K562 (cell line): ENCODE measurements around the gene POPDC2. TPM values are rescaled to one million over a fixed set of nuclear protein-coding genes. Genes with fewer than 3 reads are reported as not detected.

Experiments
- AFF1 ChIP-seq, 2 experiments: fragments of 450-650 bp; IDR thresholded peaks; 2 replicates each; pipeline ENCODE4 v1.6.1; 2018; ENCODE audit warnings: mild to moderate bottlenecking in 2 of 2, low read depth in 1 of 2; ENCODE audit not compliant: partially characterized antibody in 2 of 2
- EP300 ChIP-seq: IDR thresholded peaks from 2 replicates; pipeline ENCODE4 v1.6.1; 2012; ENCODE audit warnings: low read length, improper control_type of control experiment
- ERF ChIP-seq: fragments of 450-650 bp; formaldehyde crosslinking; IDR thresholded peaks from 2 replicates; pipeline ENCODE4 v1.4.0; 2020; ENCODE audit warnings: mild to moderate bottlenecking, mixed read lengths
- HCFC1 ChIP-seq: IDR thresholded peaks from 2 replicates; pipeline ENCODE4 v1.6.1; 2012; ENCODE audit warnings: low read depth, low read length, improper control_type of control experiment
- HDGF ChIP-seq: fragments of 450-650 bp; IDR thresholded peaks from 2 replicates; pipeline ENCODE4 v1.6.1; 2016
- KLF13 ChIP-seq: fragments of 450-650 bp; IDR thresholded peaks from 2 replicates; pipeline ENCODE4 v1.6.1; 2016; ENCODE audit warnings: missing genetic modification characterization, low read depth, mild to moderate bottlenecking, missing compliant biosample characterization, moderate library complexity, borderline replicate concordance
- MAFG ChIP-seq: fragments of 450-650 bp; conservative IDR thresholded peaks from 2 replicates; pipeline ENCODE4 v1.6.1; 2016; ENCODE audit warnings: missing genetic modification characterization, missing compliant biosample characterization
- MCM2 ChIP-seq: fragments of 450-650 bp; IDR thresholded peaks from 2 replicates; pipeline ENCODE4 v1.6.1; 2017; ENCODE audit warnings: low read depth, mild to moderate bottlenecking
- MNT ChIP-seq, 2 experiments: fragments of 450-650 bp; conservative IDR thresholded peaks; 2 replicates each; pipeline ENCODE4 v1.6.1; 2017; ENCODE audit warnings: mild to moderate bottlenecking in 2 of 2, moderate library complexity in 2 of 2
- RBM14 ChIP-seq: fragments of 200-400 bp; formaldehyde crosslinking; IDR thresholded peaks from 2 replicates; pipeline ENCODE4 v1.6.1; 2018; ENCODE audit warnings: low read depth, mild to moderate bottlenecking, low read length, moderate library complexity, borderline replicate concordance; ENCODE audit not compliant: insufficient read depth
- RBM17 ChIP-seq: fragments of 200-400 bp; formaldehyde crosslinking; IDR thresholded peaks from 2 replicates; pipeline ENCODE4 v1.6.1; 2017; ENCODE audit warnings: low read depth, mild to moderate bottlenecking, low read length, borderline replicate concordance
- STAT5A ChIP-seq: IDR thresholded peaks from 2 replicates; pipeline ENCODE4 v1.6.1; 2012; ENCODE audit warnings: low read length, inconsistent platforms, borderline replicate concordance
- TCF7 ChIP-seq: sonication (generic); IDR thresholded peaks from 2 replicates; pipeline ENCODE4 v1.6.1; 2016; ENCODE audit warnings: antibody characterized with exemption, borderline replicate concordance
- TFAP4 ChIP-seq: sonication (generic); formaldehyde crosslinking; IDR thresholded peaks from 2 replicates; pipeline ENCODE4 v1.8.0; 2022; ENCODE audit warnings: missing genetic modification reagents, mild to moderate bottlenecking, moderate library complexity, borderline replicate concordance
- ZNF24 ChIP-seq: fragments of 450-650 bp; IDR thresholded peaks from 2 replicates; pipeline ENCODE4 v1.6.1; 2016
- ZNF584 ChIP-seq: fragments of 200-800 bp; sonication (Bioruptor generic); IDR thresholded peaks from 2 replicates; pipeline ENCODE4 v1.6.1; 2016; ENCODE audit warnings: low read depth, mild to moderate bottlenecking, missing genetic modification characterization, missing compliant biosample characterization
- ZNF766 ChIP-seq: fragments of 200-800 bp; sonication (Bioruptor generic); conservative IDR thresholded peaks from 2 replicates; pipeline ENCODE4 v1.6.1; 2016; ENCODE audit warnings: missing genetic modification characterization, missing compliant biosample characterization
- polyA plus RNA-seq, 8 experiments: library from polyadenylated mRNA; depleted of rRNA in 4 of 8; stranded (reverse) in 5 of 8; unstranded in 3 of 8; fragments of >200 nt; fragmentation: Nextera tagmentation in 2 of 8; fragmentation: Illumina TruSeq in 1 of 8; extraction: Ambion mirVana in 2 of 8; extraction: Trizol in 1 of 8; gene quantifications; 2 replicates each; pipeline versions ENCODE4 v1.2.1 to v1.2.3, GENCODE V29; 2011 to 2014; ENCODE audit warnings: inconsistent platforms in 1 of 8, missing spikeins in 1 of 8
- total RNA-seq, 7 experiments: library from RNA; depleted of rRNA in 6 of 7; stranded (reverse); fragments of >200 nt in 6 of 7; fragmentation: Illumina TruSeq in 2 of 7; extraction: Trizol in 2 of 7; gene quantifications; 2 replicates each; pipeline versions ENCODE4 v1.2.1 to v1.2.3, GENCODE V29; 2011 to 2021; ENCODE audit warnings: low replicate concordance in 1 of 7
- TF ChIP-seq, protein P1 (sequence below): fragments of 450-650 bp; formaldehyde crosslinking; IDR thresholded peaks from 2 replicates; pipeline ENCODE4 v1.4.0; 2020; ENCODE audit warnings: mild to moderate bottlenecking
- TF ChIP-seq, protein P2 (sequence below): IDR thresholded peaks from 2 replicates; pipeline ENCODE4 v1.6.1; 2016; ENCODE audit warnings: missing genetic modification characterization, missing compliant biosample characterization

POPDC2 gene
- total and polyA plus RNA-seq, 9 of the 15 experiments (the other 6 are each of a cell fraction or from before 2014, with no cell fraction given): 0.08 to 0.32 (median 0.13) TPM; not detected in 4

GRCh38 chr3:119630128-119630879 is 30.1 kb downstream of the POPDC2 start (continued):
- no peak for TF ChIP-seq AFF1 (IDR thresholded peaks at IDR 0.05; ENCODE audit: low read depth in 1 of 2, partially characterized antibody in 2 of 2)
- TF ChIP-seq, protein P1, sequence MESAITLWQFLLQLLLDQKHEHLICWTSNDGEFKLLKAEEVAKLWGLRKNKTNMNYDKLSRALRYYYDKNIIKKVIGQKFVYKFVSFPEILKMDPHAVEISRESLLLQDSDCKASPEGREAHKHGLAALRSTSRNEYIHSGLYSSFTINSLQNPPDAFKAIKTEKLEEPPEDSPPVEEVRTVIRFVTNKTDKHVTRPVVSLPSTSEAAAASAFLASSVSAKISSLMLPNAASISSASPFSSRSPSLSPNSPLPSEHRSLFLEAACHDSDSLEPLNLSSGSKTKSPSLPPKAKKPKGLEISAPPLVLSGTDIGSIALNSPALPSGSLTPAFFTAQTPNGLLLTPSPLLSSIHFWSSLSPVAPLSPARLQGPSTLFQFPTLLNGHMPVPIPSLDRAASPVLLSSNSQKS (CRISPR knock-in tag): no peak
- TF ChIP-seq ZNF24: no peak
- TF ChIP-seq STAT5A: no peak
- 0 out of 2 replicates have a peak, but pooled peaks have one; percentile 26 for TF ChIP-seq ZNF584 (CRISPR knock-in tag)
- TF ChIP-seq, protein P2, sequence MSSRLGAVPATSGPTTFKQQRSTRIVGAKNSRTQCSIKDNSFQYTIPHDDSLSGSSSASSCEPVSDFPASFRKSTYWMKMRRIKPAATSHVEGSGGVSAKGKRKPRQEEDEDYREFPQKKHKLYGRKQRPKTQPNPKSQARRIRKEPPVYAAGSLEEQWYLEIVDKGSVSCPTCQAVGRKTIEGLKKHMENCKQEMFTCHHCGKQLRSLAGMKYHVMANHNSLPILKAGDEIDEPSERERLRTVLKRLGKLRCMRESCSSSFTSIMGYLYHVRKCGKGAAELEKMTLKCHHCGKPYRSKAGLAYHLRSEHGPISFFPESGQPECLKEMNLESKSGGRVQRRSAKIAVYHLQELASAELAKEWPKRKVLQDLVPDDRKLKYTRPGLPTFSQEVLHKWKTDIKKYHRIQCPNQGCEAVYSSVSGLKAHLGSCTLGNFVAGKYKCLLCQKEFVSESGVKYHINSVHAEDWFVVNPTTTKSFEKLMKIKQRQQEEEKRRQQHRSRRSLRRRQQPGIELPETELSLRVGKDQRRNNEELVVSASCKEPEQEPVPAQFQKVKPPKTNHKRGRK (tag): no peak
- TF ChIP-seq TCF7: no peak
- no peak for TF ChIP-seq RBM17
- TF ChIP-seq MAFG (tag): peak; percentile 95
- TF ChIP-seq EP300: no peak
- TF ChIP-seq ERF (CRISPR knock-in tag): no peak
- TF ChIP-seq HCFC1: no peak
- no peak for TF ChIP-seq MNT (conservative IDR thresholded peaks at IDR 0.05)
- no peak for TF ChIP-seq RBM14
- no peak for TF ChIP-seq MCM2
- TF ChIP-seq HDGF: no peak
- TF ChIP-seq ZNF766 (CRISPR knock-in tag): peak; percentile 32; the same call in 1 of the 2 replicates
- no peak for TF ChIP-seq TFAP4 (CRISPR knock-in tag)
- no peak for TF ChIP-seq KLF13
